Colonic mucosa (tissue), 4 donors: ENCODE results near the gene BCL2L11. TPM values are rescaled to one million over a fixed set of nuclear protein-coding genes. Genes with fewer than 3 reads are reported as not detected.

Experiments
- DNase-seq: peaks from one replicate; pipeline ENCODE4 v3.0.0-alpha.2; 2020
- H3K27ac ChIP-seq: fragments of 200-600 bp; one replicate; pipeline ENCODE4 v1.8.0; 2021
- H3K27me3 ChIP-seq: fragments of 200-600 bp; one replicate; pipeline ENCODE4 v1.8.0; 2021
- H3K36me3 ChIP-seq: fragments of 200-600 bp; one replicate; pipeline ENCODE4 v1.8.0; 2021
- H3K4me1 ChIP-seq: fragments of 200-600 bp; one replicate; pipeline ENCODE4 v1.8.0; 2021; ENCODE audit warnings: mild to moderate bottlenecking
- H3K4me3 ChIP-seq: fragments of 200-600 bp; one replicate; pipeline ENCODE4 v1.8.0; 2021
- H3K9ac ChIP-seq, 2 donors: one replicate each; pipeline ENCODE4 v1.7.0; 2013; ENCODE audit warnings: control low read depth in 2 of 2, low read depth in 2 of 2, low read length in 2 of 2
- H3K9me3 ChIP-seq: fragments of 200-600 bp; one replicate; pipeline ENCODE4 v1.8.0; 2021
- CTCF ChIP-seq: fragments of 200-600 bp; IDR thresholded peaks from one replicate; pipeline ENCODE4 v1.8.0; 2022; ENCODE audit warnings: antibody characterized with exemption, mild to moderate bottlenecking
- intact Hi-C: fragments of 100-400 bp; cut with DNase I; formaldehyde crosslinking; loops from one replicate; pipeline ENCODE4 v1.14.1; 2022
- total RNA-seq, 2 donors: library from RNA; stranded (reverse); fragmentation: NEBNext Ultra II Directional in 1 of 2; extraction: Animal tissue kit (Norgen Biotek cat#: 25700) in 1 of 2; gene quantifications; one replicate each; pipeline ENCODE4 v1.2.1, GENCODE V29; 2021
- donor health status: healthy.
- donor health status: DM: no; HTN: no; CAD: no.
- donor health status: DM: no; HTN: no; CAD: no.

Gene BCL2L11
- total RNA-seq, 2 donors from 2014 or later = 21.3 to 31.7 TPM

- TF ChIP-seq CTCF = no peak
- H3K9me3 ChIP-seq = no peaks in the 10 kb centered on the region
- peak overlapping the region in 1 of 2 donors; percentile 23 for H3K9ac ChIP-seq
- peak; percentile 89 for DNase-seq
- H3K27ac ChIP-seq = peak overlapping the region; percentile 22
- H3K27me3 ChIP-seq = no peaks in the 10 kb centered on the region
- intact Hi-C loops = no loop called here
- H3K36me3 ChIP-seq = no peaks in the 10 kb centered on the region
- peaks cover 5% of the 10 kb centered on the region for H3K4me1 ChIP-seq
- H3K4me3 ChIP-seq = no peak overlapping the region
Measured at GRCh38 chr2:111185361-111186022, 64.8 kb downstream of the BCL2L11 start.

GRCh38 chr2:111186121-111186715, 65.5 kb downstream of the BCL2L11 start:
- intact Hi-C loops = no loop called here
- Histone ChIP-seq H3K27ac (peak overlapping the region; percentile 22), H3K36me3 (no peaks in the 10 kb centered on the region), H3K9ac (no peak overlapping the region), H3K27me3 (no peaks in the 10 kb centered on the region), H3K9me3 (no peaks in the 10 kb centered on the region), H3K4me3 (no peak overlapping the region), H3K4me1 (peaks cover 5% of the 10 kb centered on the region)
- no peak for DNase-seq
- TF ChIP-seq CTCF = no peak

- Histone ChIP-seq H3K9me3 (no peaks in the 10 kb centered on the region), H3K27me3 (no peaks in the 10 kb centered on the region), H3K4me3 (no peak overlapping the region), H3K36me3 (no peaks in the 10 kb centered on the region), H3K27ac (no peak overlapping the region), H3K4me1 (peaks cover 5% of the 10 kb centered on the region), H3K9ac (no peak overlapping the region)
- TF ChIP-seq CTCF = no peak
- no peak for DNase-seq
- intact Hi-C loops = no loop called here
Measured at GRCh38 chr2:111186933-111187332, 66.2 kb downstream of the BCL2L11 start.

GRCh38 chr2:111188681-111189080, 68.0 kb downstream of the BCL2L11 start:
- no peaks in the 10 kb centered on the region for H3K9me3 ChIP-seq
- no peak overlapping the region for H3K4me3 ChIP-seq
- H3K36me3 ChIP-seq = no peaks in the 10 kb centered on the region

GRCh38 chr2:111189106-111189505, 68.4 kb downstream of the BCL2L11 start:
- DNase-seq = no peak
- H3K27me3 ChIP-seq = no peaks in the 10 kb centered on the region
- no peak overlapping the region for H3K4me3 ChIP-seq
- peaks cover 5% of the 10 kb centered on the region for H3K4me1 ChIP-seq
- no peaks in the 10 kb centered on the region for H3K36me3 ChIP-seq
- H3K9me3 ChIP-seq = no peaks in the 10 kb centered on the region
- no peak overlapping the region for H3K9ac ChIP-seq
- intact Hi-C loops = no loop called here
- no peak overlapping the region for H3K27ac ChIP-seq
- no peak for TF ChIP-seq CTCF

More at GRCh38 chr2:111188681-111189080, 68.0 kb downstream of the BCL2L11 start:
- Histone ChIP-seq H3K4me1 (peaks cover 5% of the 10 kb centered on the region), H3K27me3 (no peaks in the 10 kb centered on the region), H3K9ac (no peak overlapping the region), H3K27ac (no peak overlapping the region)
- DNase-seq = no peak
- intact Hi-C loops = no loop called here
- no peak for TF ChIP-seq CTCF
